ENCODE results near the gene CERCAM.

GRCh38 chr9:128473104-128473503 lies 52.4 kb downstream of the CERCAM start:
- TF ChIP-seq, protein P1, sequence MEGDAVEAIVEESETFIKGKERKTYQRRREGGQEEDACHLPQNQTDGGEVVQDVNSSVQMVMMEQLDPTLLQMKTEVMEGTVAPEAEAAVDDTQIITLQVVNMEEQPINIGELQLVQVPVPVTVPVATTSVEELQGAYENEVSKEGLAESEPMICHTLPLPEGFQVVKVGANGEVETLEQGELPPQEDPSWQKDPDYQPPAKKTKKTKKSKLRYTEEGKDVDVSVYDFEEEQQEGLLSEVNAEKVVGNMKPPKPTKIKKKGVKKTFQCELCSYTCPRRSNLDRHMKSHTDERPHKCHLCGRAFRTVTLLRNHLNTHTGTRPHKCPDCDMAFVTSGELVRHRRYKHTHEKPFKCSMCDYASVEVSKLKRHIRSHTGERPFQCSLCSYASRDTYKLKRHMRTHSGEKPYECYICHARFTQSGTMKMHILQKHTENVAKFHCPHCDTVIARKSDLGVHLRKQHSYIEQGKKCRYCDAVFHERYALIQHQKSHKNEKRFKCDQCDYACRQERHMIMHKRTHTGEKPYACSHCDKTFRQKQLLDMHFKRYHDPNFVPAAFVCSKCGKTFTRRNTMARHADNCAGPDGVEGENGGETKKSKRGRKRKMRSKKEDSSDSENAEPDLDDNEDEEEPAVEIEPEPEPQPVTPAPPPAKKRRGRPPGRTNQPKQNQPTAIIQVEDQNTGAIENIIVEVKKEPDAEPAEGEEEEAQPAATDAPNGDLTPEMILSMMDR (IDR thresholded peaks at IDR 0.05), result no peak
- no peak for TF ChIP-seq POLR2A (IDR thresholded peaks at IDR 0.05)

Measured in esophagus squamous epithelium (tissue), 4 donors.